Stimulated activated CD4-positive, alpha-beta T cell treated with anti-CD3 and anti-CD28 coated beads, TNF-alpha, amount 100 ng/mL, for 24 hours (primary cell): Measurements from ENCODE around the gene PRAMEF6.
"Not testable (repeated sequence)": the region's sequence is repeated elsewhere in the genome, so short reads cannot be mapped to it uniquely, and the experiment has no call there.

ENCODE experiments used
- DNase-seq, 3 experiments: peaks; one replicate each; pipeline ENCODE4 v3.0.0-alpha.2; 2020; ENCODE audit warnings: low read depth in 3 of 3

Gene PRAMEF6

GRCh38 chr1:12947480-12947879 lies at the start of gene PRAMEF6:
TSS of gene PRAMEF6 (minus strand) at chr1:12947580. CDS start at chr1:12942518, 5,062 bp downstream.
- not testable (repeated sequence) for DNase-seq

GRCh38 chr1:12924368-12924767 lies 23.0 kb downstream of the PRAMEF6 start:
- DNase-seq, result not testable (repeated sequence)

- not testable (repeated sequence) for DNase-seq
Observed at GRCh38 chr1:12921749-12922148, 25.6 kb downstream of the PRAMEF6 start.

- not testable (repeated sequence) for DNase-seq
Observed at GRCh38 chr1:12916310-12916709, 31.1 kb downstream of the PRAMEF6 start, which contains the start of gene PRAMEF7. TSS of gene PRAMEF7 (plus strand) at chr1:12916610. CDS start at chr1:12917693, 1,083 bp downstream.

GRCh38 chr1:12903793-12904572 lies 43.4 kb downstream of the PRAMEF6 start:
- DNase-seq, result not testable (repeated sequence)

GRCh38 chr1:12899186-12899585 lies 48.2 kb downstream of the PRAMEF6 start:
- DNase-seq, result not testable (repeated sequence)

- DNase-seq, result not testable (repeated sequence)
Observed at GRCh38 chr1:12898170-12898569, 49.2 kb downstream of the PRAMEF6 start, which contains the start of gene PRAMEF10. TSS of gene PRAMEF10 (minus strand) at chr1:12898270. CDS start at chr1:12895847, 2,423 bp downstream.
